ENCODE measurements around the gene UTP4.
"Not testable (repeated sequence)": the region's sequence is repeated elsewhere in the genome, so short reads cannot be mapped to it uniquely, and the experiment has no call there.

UTP4 gene

GRCh38 chr16:69119536-69119935 lies 12.9 kb upstream of the UTP4 start:
- Histone ChIP-seq H3K9me3 (ENCODE audit: control insufficient read depth, insufficient read depth, low read length) (no peaks in the 10 kb centered on the region), H3K4me3 (ENCODE audit: low read length) (no peak overlapping the region), H3K79me2 (ENCODE audit: control insufficient read depth, low read length) (peaks cover 41% of the 10 kb centered on the region), H3K9me2 (replicated peaks; ENCODE audit: control insufficient read depth, low read length) (no peaks in the 10 kb centered on the region), H3K36me3 (ENCODE audit: control insufficient read depth, low read length) (peaks cover 82% of the 10 kb centered on the region), H3K27ac (ENCODE audit: low read depth, low read length) (no peak overlapping the region), H3K4me1 (ENCODE audit: control insufficient read depth, low read length) (peaks cover 3% of the 10 kb centered on the region; the same call in 1 of the 2 replicates), H4K20me1 (ENCODE audit: control insufficient read depth, insufficient read depth, low read depth, low read length) (0 out of 2 replicates have a peak, but pooled peaks cover 9% of the 10 kb centered on the region), H3F3A (ENCODE audit: control insufficient read depth, insufficient read depth) (peaks cover 9% of the 10 kb centered on the region), H3K4me2 (ENCODE audit: low read length) (no peak overlapping the region), H3K27me3 (ENCODE audit: control insufficient read depth, low read length) (no peaks in the 10 kb centered on the region)
- TF ChIP-seq, protein P1, sequence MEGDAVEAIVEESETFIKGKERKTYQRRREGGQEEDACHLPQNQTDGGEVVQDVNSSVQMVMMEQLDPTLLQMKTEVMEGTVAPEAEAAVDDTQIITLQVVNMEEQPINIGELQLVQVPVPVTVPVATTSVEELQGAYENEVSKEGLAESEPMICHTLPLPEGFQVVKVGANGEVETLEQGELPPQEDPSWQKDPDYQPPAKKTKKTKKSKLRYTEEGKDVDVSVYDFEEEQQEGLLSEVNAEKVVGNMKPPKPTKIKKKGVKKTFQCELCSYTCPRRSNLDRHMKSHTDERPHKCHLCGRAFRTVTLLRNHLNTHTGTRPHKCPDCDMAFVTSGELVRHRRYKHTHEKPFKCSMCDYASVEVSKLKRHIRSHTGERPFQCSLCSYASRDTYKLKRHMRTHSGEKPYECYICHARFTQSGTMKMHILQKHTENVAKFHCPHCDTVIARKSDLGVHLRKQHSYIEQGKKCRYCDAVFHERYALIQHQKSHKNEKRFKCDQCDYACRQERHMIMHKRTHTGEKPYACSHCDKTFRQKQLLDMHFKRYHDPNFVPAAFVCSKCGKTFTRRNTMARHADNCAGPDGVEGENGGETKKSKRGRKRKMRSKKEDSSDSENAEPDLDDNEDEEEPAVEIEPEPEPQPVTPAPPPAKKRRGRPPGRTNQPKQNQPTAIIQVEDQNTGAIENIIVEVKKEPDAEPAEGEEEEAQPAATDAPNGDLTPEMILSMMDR (IDR thresholded peaks at IDR 0.05; ENCODE audit: low read depth, low read length, poor library complexity, severe bottlenecking): no peak
- TF ChIP-seq EZH2phosphoT487 (IDR thresholded peaks at IDR 0.05; ENCODE audit: borderline replicate concordance, low read length): no peak

DNA sequence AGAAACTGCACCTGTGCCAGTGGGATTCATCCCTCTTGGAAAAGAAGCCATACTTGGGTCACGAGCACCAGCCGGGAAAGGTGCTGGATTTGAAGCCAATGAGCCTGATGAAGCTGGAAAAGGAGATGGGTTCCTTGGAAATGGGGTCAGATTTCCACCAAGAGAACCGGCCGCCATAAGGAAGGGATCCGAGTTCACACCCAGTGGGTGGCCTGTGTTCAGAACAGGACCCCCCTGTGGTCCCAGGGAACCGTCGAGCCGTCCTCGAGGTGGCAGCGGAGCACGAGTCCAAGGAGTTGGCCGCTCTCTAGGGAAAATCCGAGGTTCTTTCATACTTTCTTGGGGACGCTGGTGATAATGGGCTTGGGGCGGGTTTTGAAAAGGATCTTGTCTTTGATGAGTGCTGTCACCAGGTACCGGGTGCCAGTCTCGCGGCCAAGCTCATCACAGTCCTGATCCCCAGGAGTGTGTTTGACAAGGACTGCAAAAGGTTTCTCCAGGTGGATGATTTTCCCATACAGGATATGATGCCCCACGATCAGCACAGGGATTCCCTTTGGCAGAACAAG lies 12.3 kb upstream of the UTP4 start:
- Histone ChIP-seq H4K20me1 (ENCODE audit: control insufficient read depth, insufficient read depth, low read depth, low read length) (0 out of 2 replicates have a peak, but pooled peaks cover 10% of the 10 kb centered on the region), H3K27ac (ENCODE audit: low read depth, low read length) (no peak overlapping the region), H3K36me3 (ENCODE audit: control insufficient read depth, low read length) (peaks cover 77% of the 10 kb centered on the region), H3K27me3 (ENCODE audit: control insufficient read depth, low read length) (no peaks in the 10 kb centered on the region), H3K9me2 (replicated peaks; ENCODE audit: control insufficient read depth, low read length) (no peaks in the 10 kb centered on the region), H3K9me3 (ENCODE audit: control insufficient read depth, insufficient read depth, low read length) (no peaks in the 10 kb centered on the region), H3F3A (ENCODE audit: control insufficient read depth, insufficient read depth) (peaks cover 12% of the 10 kb centered on the region), H3K4me2 (ENCODE audit: low read length) (no peak overlapping the region), H3K79me2 (ENCODE audit: control insufficient read depth, low read length) (peaks cover 47% of the 10 kb centered on the region), H3K4me1 (ENCODE audit: control insufficient read depth, low read length) (peaks cover 3% of the 10 kb centered on the region; the same call in 1 of the 2 replicates), H3K4me3 (ENCODE audit: low read length) (no peak overlapping the region)
- TF ChIP-seq EZH2phosphoT487 (IDR thresholded peaks at IDR 0.05; ENCODE audit: borderline replicate concordance, low read length): no peak
- TF ChIP-seq, protein P1 (IDR thresholded peaks at IDR 0.05; ENCODE audit: low read depth, low read length, poor library complexity, severe bottlenecking): no peak

- Histone ChIP-seq H3K36me3 (ENCODE audit: control insufficient read depth, low read length) (peaks cover 64% of the 10 kb centered on the region), H3K4me3 (ENCODE audit: low read length) (no peak overlapping the region), H3F3A (ENCODE audit: control insufficient read depth, insufficient read depth) (peaks cover 13% of the 10 kb centered on the region), H3K79me2 (ENCODE audit: control insufficient read depth, low read length) (peaks cover 77% of the 10 kb centered on the region), H3K4me2 (ENCODE audit: low read length) (no peak overlapping the region), H3K9me3 (ENCODE audit: control insufficient read depth, insufficient read depth, low read length) (no peaks in the 10 kb centered on the region), H3K4me1 (ENCODE audit: control insufficient read depth, low read length) (peaks cover 3% of the 10 kb centered on the region; the same call in 1 of the 2 replicates), H3K27ac (ENCODE audit: low read depth, low read length) (no peak overlapping the region), H3K27me3 (ENCODE audit: control insufficient read depth, low read length) (no peaks in the 10 kb centered on the region), H3K9me2 (replicated peaks; ENCODE audit: control insufficient read depth, low read length) (no peaks in the 10 kb centered on the region), H4K20me1 (ENCODE audit: control insufficient read depth, insufficient read depth, low read depth, low read length) (peaks cover 12% of the 10 kb centered on the region; the same call in 1 of the 2 replicates)
- no peak for TF ChIP-seq EZH2phosphoT487 (IDR thresholded peaks at IDR 0.05; ENCODE audit: borderline replicate concordance, low read length)
- TF ChIP-seq, protein P1 (IDR thresholded peaks at IDR 0.05; ENCODE audit: low read depth, low read length, poor library complexity, severe bottlenecking): peak; percentile 69
These were observed 8.5 kb upstream of the UTP4 start for GRCh38 chr16:69123910-69124309.

GRCh38 chr16:69124406-69124805 lies 8.0 kb upstream of the UTP4 start:
- H3K4me1 ChIP-seq (ENCODE audit: control insufficient read depth, low read length); H3K27ac ChIP-seq (ENCODE audit: low read depth, low read length); H3K4me2 ChIP-seq (ENCODE audit: low read length); H3K9me2 ChIP-seq (replicated peaks; ENCODE audit: control insufficient read depth, low read length); H3K27me3 ChIP-seq (ENCODE audit: control insufficient read depth, low read length); H3K9me3 ChIP-seq (ENCODE audit: control insufficient read depth, insufficient read depth, low read length); H3K4me3 ChIP-seq (ENCODE audit: low read length): not testable (repeated sequence)
- Histone ChIP-seq H4K20me1 (ENCODE audit: control insufficient read depth, insufficient read depth, low read depth, low read length) (peaks cover 10% of the 10 kb centered on the region; the same call in 1 of the 2 replicates), H3F3A (ENCODE audit: control insufficient read depth, insufficient read depth) (peaks cover 13% of the 10 kb centered on the region), H3K79me2 (ENCODE audit: control insufficient read depth, low read length) (peaks cover 82% of the 10 kb centered on the region), H3K36me3 (ENCODE audit: control insufficient read depth, low read length) (peaks cover 61% of the 10 kb centered on the region)

DNA sequence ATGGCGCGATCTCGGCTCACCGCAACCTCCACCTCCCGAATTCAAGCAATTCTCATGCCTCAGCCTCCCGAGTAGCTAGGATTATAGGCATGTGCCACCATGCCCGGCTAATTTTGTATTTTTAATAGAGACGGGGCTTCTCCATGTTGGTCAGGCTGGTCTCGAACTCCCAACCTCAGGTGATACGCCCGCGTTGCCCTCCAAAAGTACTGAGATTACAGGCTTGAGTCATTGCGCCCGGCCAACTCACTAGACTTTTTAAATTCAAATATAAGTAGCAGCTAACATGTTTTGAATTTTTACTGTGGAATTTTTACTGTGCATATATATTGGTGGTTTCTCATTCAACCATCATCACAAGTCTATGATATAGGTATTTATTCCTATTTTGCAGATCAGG lies 7.5 kb upstream of the UTP4 start:
- H3K9me3 ChIP-seq (ENCODE audit: control insufficient read depth, insufficient read depth, low read length); H3K4me2 ChIP-seq (ENCODE audit: low read length); H3K27me3 ChIP-seq (ENCODE audit: control insufficient read depth, low read length); H3K27ac ChIP-seq (ENCODE audit: low read depth, low read length); H3K4me3 ChIP-seq (ENCODE audit: low read length); H3K4me1 ChIP-seq (ENCODE audit: control insufficient read depth, low read length); H4K20me1 ChIP-seq (ENCODE audit: control insufficient read depth, insufficient read depth, low read depth, low read length); H3K9me2 ChIP-seq (replicated peaks; ENCODE audit: control insufficient read depth, low read length): not testable (repeated sequence)
- H3F3A ChIP-seq (ENCODE audit: control insufficient read depth, insufficient read depth): peaks cover 13% of the 10 kb centered on the region
- H3K36me3 ChIP-seq (ENCODE audit: control insufficient read depth, low read length): peaks cover 61% of the 10 kb centered on the region
- H3K79me2 ChIP-seq (ENCODE audit: control insufficient read depth, low read length): peaks cover 85% of the 10 kb centered on the region
